Osteoblast (primary cell): ENCODE measurements around the gene ATP6V1G2. TPM values are rescaled to one million over a fixed set of nuclear protein-coding genes. Genes with fewer than 3 reads are reported as not detected.

Source experiments
- DNase-seq: peaks from one replicate; pipeline ENCODE4 v3.0.0; 2011; ENCODE audit warnings: low spot score, mixed read lengths; ENCODE audit not compliant: insufficient read length; ENCODE audit errors: missing footprints
- H2AFZ ChIP-seq: 2 replicates; pipeline ENCODE4 v1.6.0; 2011; ENCODE audit warnings: mild to moderate bottlenecking, low read length
- H3K27ac ChIP-seq: 2 replicates; pipeline ENCODE4 v1.5.1; 2011; ENCODE audit warnings: mild to moderate bottlenecking, low read depth, low read length, moderate library complexity
- H3K27me3 ChIP-seq: 2 replicates; pipeline ENCODE4 v1.6.0; 2012; ENCODE audit warnings: mild to moderate bottlenecking, control low read depth, inconsistent platforms, low read length, moderate library complexity; ENCODE audit not compliant: insufficient read depth
- H3K36me3 ChIP-seq: 2 replicates; pipeline ENCODE4 v1.5.1; 2011; ENCODE audit warnings: mild to moderate bottlenecking, low read length, control low read depth, moderate library complexity; ENCODE audit not compliant: insufficient read depth
- H3K4me1 ChIP-seq: 2 replicates; pipeline ENCODE4 v1.5.1; 2011; ENCODE audit warnings: mild to moderate bottlenecking, low read length, control low read depth, moderate library complexity; ENCODE audit not compliant: insufficient read depth
- H3K4me2 ChIP-seq: 2 replicates; pipeline ENCODE4 v1.6.0; 2011; ENCODE audit warnings: mild to moderate bottlenecking, low read length; ENCODE audit not compliant: insufficient read depth
- H3K4me3 ChIP-seq: fragments of 200-600 bp; sonication (generic); 3 replicates; pipeline ENCODE4 v1.5.1; 2012; ENCODE audit warnings: mild to moderate bottlenecking, low read length, inconsistent platforms; ENCODE audit not compliant: insufficient read depth
- H3K79me2 ChIP-seq: 2 replicates; pipeline ENCODE4 v1.6.0; 2012; ENCODE audit warnings: mild to moderate bottlenecking, low read length, control low read depth, inconsistent platforms; ENCODE audit not compliant: insufficient read depth
- H3K9me3 ChIP-seq: 2 replicates; pipeline ENCODE4 v1.5.1; 2011; ENCODE audit warnings: low read depth, low read length, control low read depth
- H4K20me1 ChIP-seq: 2 replicates; pipeline ENCODE4 v1.6.0; 2012; ENCODE audit warnings: mild to moderate bottlenecking, low read length, control low read depth; ENCODE audit not compliant: insufficient read depth
- CTCF ChIP-seq: IDR thresholded peaks from 2 replicates; pipeline ENCODE4 v1.5.1; 2011; ENCODE audit warnings: mild to moderate bottlenecking, low read depth, low read length, moderate library complexity; ENCODE audit errors: extremely low read depth
- total RNA-seq: library from RNA; depleted of rRNA; stranded (reverse); fragments of >200 nt; gene quantifications from 2 replicates; pipeline ENCODE4 v1.2.3, GENCODE V29; 2012

ATP6V1G2 gene
- total RNA-seq, 1 donor, result 2.2 TPM

GRCh38 chr6:31569861-31570536 lies 23.6 kb upstream of the ATP6V1G2 start:
- no peaks in the 10 kb centered on the region for H3K27me3 ChIP-seq
- H3K4me1 ChIP-seq, result peaks cover under 1% of the 10 kb centered on the region
- H3K9me3 ChIP-seq, result no peaks in the 10 kb centered on the region
- no peak overlapping the region for H2AFZ ChIP-seq
- H3K36me3 ChIP-seq, result no peaks in the 10 kb centered on the region
- H3K4me3 ChIP-seq, result no peak overlapping the region
- no peak overlapping the region for H3K4me2 ChIP-seq
- peak; percentile 11 for DNase-seq
- no peaks in the 10 kb centered on the region for H3K79me2 ChIP-seq
- no peaks in the 10 kb centered on the region for H4K20me1 ChIP-seq
- no peak for TF ChIP-seq CTCF
- H3K27ac ChIP-seq, result no peak overlapping the region

- Histone ChIP-seq H3K4me3 (no peak overlapping the region), H4K20me1 (no peaks in the 10 kb centered on the region), H3K4me2 (no peak overlapping the region), H3K27me3 (no peaks in the 10 kb centered on the region), H2AFZ (no peak overlapping the region), H3K4me1 (peaks cover 2% of the 10 kb centered on the region), H3K79me2 (no peaks in the 10 kb centered on the region), H3K36me3 (no peaks in the 10 kb centered on the region), H3K27ac (no peak overlapping the region), H3K9me3 (no peaks in the 10 kb centered on the region)
- peak; percentile 6 for DNase-seq
- no peak for TF ChIP-seq CTCF
These were observed 22.1 kb upstream of the ATP6V1G2 start for GRCh38 chr6:31568537-31568961.

GRCh38 chr6:31567531-31568370 lies 21.3 kb upstream of the ATP6V1G2 start:
- no peak overlapping the region for H2AFZ ChIP-seq
- no peaks in the 10 kb centered on the region for H3K36me3 ChIP-seq
- peaks cover 10% of the 10 kb centered on the region for H3K4me1 ChIP-seq
- H3K4me2 ChIP-seq, result no peak overlapping the region
- H3K27ac ChIP-seq, result no peak overlapping the region
- H3K9me3 ChIP-seq, result no peaks in the 10 kb centered on the region
- TF ChIP-seq CTCF, result no peak
- no peaks in the 10 kb centered on the region for H3K27me3 ChIP-seq
- no peak overlapping the region for H3K4me3 ChIP-seq
- peak; percentile 11 for DNase-seq
- no peaks in the 10 kb centered on the region for H4K20me1 ChIP-seq
- H3K79me2 ChIP-seq, result no peaks in the 10 kb centered on the region

GRCh38 chr6:31560697-31561058 lies 14.3 kb upstream of the ATP6V1G2 start:
- no peak overlapping the region for H3K4me3 ChIP-seq
- H3K4me2 ChIP-seq, result peak overlapping the region; percentile 44

More at GRCh38 chr6:31560697-31561058, 14.3 kb upstream of the ATP6V1G2 start:
- Histone ChIP-seq H4K20me1 (no peaks in the 10 kb centered on the region), H3K27ac (no peak overlapping the region), H3K36me3 (peaks cover 8% of the 10 kb centered on the region), H3K79me2 (peaks cover 5% of the 10 kb centered on the region), H3K4me1 (peaks cover 36% of the 10 kb centered on the region), H2AFZ (no peak overlapping the region), H3K9me3 (no peaks in the 10 kb centered on the region), H3K27me3 (no peaks in the 10 kb centered on the region)
- DNase-seq, result no peak
- TF ChIP-seq CTCF, result no peak
